ENCODE measurements around the gene NLRP9. TPM values are rescaled to one million over a fixed set of nuclear protein-coding genes. Genes with fewer than 3 reads are reported as not detected.

Gene NLRP9
- total RNA-seq, 1 donor from 2014 or later: not detected

DNA sequence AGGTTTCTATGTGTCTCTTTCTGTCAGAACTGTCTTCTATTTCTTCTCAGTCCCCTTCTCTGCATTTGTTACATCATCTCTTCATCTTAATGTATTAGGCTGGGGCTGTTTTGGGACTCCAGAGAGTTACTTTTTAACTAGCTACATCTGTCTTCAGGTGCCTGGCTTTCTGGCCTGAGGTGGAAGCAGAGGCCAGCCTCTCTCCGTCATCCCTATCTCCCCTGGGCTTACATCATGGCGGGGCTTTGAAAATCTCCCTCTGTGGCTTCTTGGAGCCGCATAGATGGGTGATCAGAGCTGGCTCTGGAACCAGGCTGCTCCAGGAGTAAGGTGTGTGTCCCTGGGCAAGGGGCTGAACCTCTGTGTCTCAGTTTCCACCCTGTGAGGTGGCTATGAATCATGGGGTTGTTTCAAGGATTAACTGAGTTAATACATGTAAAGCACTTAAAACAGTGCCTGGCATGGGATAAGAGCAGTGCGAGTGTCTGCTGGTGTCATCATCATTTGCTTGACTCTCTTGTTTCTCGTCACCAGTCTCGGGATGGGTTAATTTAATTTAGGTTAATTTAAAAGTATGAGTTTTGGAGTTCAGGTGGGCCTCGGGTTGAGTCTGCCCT is 61.2 kb downstream of the NLRP9 start:
- H3K27me3 Mint-ChIP-seq (ENCODE audit: low read depth): no peaks in the 10 kb centered on the region
- peaks cover 13% of the 10 kb centered on the region for H3K36me3 Mint-ChIP-seq
- no peak for DNase-seq (ENCODE audit: low spot score in 2 of 2, unreplicated experiment in 2 of 2)
- no peaks in the 10 kb centered on the region for H3K9me3 Mint-ChIP-seq
- H3K4me3 Mint-ChIP-seq: peak overlapping the region; percentile 99
- TF ChIP-seq, protein P1, sequence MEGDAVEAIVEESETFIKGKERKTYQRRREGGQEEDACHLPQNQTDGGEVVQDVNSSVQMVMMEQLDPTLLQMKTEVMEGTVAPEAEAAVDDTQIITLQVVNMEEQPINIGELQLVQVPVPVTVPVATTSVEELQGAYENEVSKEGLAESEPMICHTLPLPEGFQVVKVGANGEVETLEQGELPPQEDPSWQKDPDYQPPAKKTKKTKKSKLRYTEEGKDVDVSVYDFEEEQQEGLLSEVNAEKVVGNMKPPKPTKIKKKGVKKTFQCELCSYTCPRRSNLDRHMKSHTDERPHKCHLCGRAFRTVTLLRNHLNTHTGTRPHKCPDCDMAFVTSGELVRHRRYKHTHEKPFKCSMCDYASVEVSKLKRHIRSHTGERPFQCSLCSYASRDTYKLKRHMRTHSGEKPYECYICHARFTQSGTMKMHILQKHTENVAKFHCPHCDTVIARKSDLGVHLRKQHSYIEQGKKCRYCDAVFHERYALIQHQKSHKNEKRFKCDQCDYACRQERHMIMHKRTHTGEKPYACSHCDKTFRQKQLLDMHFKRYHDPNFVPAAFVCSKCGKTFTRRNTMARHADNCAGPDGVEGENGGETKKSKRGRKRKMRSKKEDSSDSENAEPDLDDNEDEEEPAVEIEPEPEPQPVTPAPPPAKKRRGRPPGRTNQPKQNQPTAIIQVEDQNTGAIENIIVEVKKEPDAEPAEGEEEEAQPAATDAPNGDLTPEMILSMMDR (IDR thresholded peaks at IDR 0.05; ENCODE audit: unreplicated experiment): no peak
- H3K27ac Mint-ChIP-seq: peak overlapping the region; percentile 44
- peaks cover 31% of the 10 kb centered on the region for H3K4me1 Mint-ChIP-seq

GRCh38 chr19:55676383-55676782 is 61.8 kb downstream of the NLRP9 start:
- Mint-ChIP-seq H3K36me3 (peaks cover 13% of the 10 kb centered on the region), H3K27ac (peak overlapping the region; percentile 44), H3K9me3 (no peaks in the 10 kb centered on the region), H3K4me1 (peaks cover 33% of the 10 kb centered on the region), H3K4me3 (peak overlapping the region; percentile 99), H3K27me3 (ENCODE audit: low read depth) (no peaks in the 10 kb centered on the region)
- DNase-seq (ENCODE audit: low spot score in 2 of 2, unreplicated experiment in 2 of 2): no peak
- TF ChIP-seq, protein P1 (IDR thresholded peaks at IDR 0.05; ENCODE audit: unreplicated experiment): no peak

DNA sequence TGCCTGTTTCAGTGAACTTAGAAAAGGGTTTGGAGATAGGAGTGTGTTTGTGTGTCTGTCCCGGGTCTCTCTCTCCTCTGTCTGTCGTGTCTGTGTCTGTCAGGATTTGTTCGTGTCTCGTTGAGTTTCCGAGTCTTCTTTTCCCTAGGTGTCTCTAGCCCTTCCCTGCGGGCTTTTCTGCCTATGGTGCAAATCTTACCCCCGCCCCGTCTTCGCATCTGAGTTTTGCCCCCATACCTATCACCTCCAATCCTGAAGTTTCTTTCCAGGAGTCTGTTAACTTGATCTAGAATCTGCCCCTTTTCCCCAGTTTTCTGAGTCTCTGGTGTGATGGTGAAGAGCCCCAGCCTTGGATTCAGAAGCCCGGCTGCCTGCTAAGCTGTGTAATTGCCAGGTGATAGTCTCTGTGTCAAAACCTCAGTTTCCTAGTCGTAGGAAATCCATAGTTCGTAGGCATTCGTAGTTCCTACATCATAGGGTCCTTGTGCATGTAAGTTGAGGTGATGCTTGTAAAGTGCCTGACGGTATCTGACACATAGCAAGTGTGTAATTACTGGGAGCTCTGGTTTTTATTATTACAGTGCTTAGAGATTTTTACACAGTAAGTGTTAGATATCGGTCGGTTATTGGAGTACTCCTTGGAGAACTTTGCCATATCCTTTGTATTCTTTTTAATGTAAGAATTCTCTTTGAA is 62.4 kb downstream of the NLRP9 start:
- Mint-ChIP-seq H3K4me1 (peaks cover 34% of the 10 kb centered on the region), H3K9me3 (no peaks in the 10 kb centered on the region), H3K4me3 (peak overlapping the region; percentile 99), H3K27ac (peak overlapping the region; percentile 98), H3K36me3 (peaks cover 16% of the 10 kb centered on the region), H3K27me3 (ENCODE audit: low read depth) (no peaks in the 10 kb centered on the region)
- DNase-seq (ENCODE audit: low spot score in 2 of 2, unreplicated experiment in 2 of 2): no peak
- TF ChIP-seq, protein P1 (IDR thresholded peaks at IDR 0.05; ENCODE audit: unreplicated experiment): no peak

DNA sequence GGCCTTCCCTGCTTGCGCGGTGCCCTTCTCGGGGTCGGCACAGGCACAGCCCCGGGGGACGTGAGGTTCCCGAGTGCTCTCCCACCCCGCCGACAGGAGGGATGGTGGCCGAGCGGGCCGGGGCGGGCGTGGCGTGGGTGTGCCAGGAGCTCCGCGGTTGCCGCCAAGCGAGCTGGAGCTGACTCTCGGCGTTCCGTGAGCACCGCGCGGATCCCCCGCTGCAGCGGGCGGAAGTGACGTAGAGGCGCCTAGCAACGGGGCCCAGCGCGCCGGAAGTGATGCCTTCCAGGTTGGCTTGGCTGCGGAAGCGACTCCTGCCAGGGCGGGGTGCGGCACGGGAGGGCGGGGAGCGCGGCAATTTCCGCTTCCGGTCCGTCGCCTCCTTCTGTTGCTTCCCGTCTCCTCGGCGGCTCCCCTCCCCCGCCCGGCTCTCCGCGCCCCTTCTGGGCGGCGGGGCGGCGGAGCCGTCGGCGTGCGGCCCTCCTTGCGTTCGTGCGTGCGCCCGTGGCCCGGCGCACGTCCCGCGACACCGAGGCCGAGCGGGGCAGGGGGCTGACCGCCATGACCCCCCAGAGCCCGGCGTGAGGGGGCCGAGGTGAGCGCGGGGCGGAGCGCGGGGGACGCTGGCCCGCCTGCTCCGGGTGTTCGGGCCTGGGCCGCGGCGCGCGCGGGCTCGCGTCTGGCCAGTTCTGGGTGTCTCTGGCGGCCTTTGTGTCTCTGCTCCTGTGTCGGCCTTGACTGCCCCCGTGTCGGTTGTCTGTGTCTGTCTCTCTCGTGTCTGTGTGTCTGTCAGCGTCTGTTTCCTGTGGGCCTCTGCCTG is 63.2 kb downstream of the NLRP9 start, which contains the start of gene EPN1:
Gene EPN1 (plus strand): TSS at position 386 of the 820 bp plus-strand sequence. CDS start 3,402 bp downstream, outside the sequence.
- H3K27ac Mint-ChIP-seq: peak within 1 kb of the TSS; percentile 98
- H3K27me3 Mint-ChIP-seq (ENCODE audit: low read depth): no peaks in the 10 kb centered on the region
- H3K36me3 Mint-ChIP-seq: peaks cover 10% of the 10 kb centered on the region
- H3K9me3 Mint-ChIP-seq: no peaks in the 10 kb centered on the region
- peak; percentile 96 to 98 for DNase-seq (ENCODE audit: low spot score in 2 of 2, unreplicated experiment in 2 of 2)
- TF ChIP-seq, protein P1 (IDR thresholded peaks at IDR 0.05; ENCODE audit: unreplicated experiment): no peak
- peaks cover 34% of the 10 kb centered on the region for H3K4me1 Mint-ChIP-seq
- peak within 1 kb of the TSS; percentile 99 for H3K4me3 Mint-ChIP-seq

DNA sequence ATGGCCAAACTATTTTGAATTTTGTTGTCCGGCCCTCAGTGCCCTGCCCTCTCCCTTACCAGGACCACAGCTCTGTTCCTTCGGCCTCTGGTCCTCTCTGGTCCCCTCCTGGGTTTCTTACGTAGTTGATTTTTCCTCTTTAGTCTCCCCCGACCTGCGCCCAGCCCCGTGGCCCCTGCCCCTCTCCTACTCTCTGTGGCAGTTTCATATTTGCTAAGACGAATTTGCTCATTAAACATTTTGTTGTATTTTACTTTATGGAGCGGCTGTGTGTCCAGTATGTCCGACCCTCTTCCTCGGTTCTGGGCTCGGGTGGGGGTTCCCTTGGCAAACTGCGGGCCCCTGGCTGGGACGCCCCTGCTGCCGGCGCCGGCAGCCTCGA is 63.8 kb downstream of the NLRP9 start:
- no peaks in the 10 kb centered on the region for H3K27me3 Mint-ChIP-seq (ENCODE audit: low read depth)
- H3K4me3 Mint-ChIP-seq: peak overlapping the region; percentile 58
- TF ChIP-seq, protein P1 (IDR thresholded peaks at IDR 0.05; ENCODE audit: unreplicated experiment): no peak
- peaks cover 7% of the 10 kb centered on the region for H3K36me3 Mint-ChIP-seq
- H3K27ac Mint-ChIP-seq: peak overlapping the region; percentile 91
- no peaks in the 10 kb centered on the region for H3K9me3 Mint-ChIP-seq
- peaks cover 34% of the 10 kb centered on the region for H3K4me1 Mint-ChIP-seq
- DNase-seq (ENCODE audit: low spot score in 2 of 2, unreplicated experiment in 2 of 2): no peak
